ENCODE measurements around the gene OR8K1. TPM values are rescaled to one million over a fixed set of nuclear protein-coding genes. Genes with fewer than 3 reads are reported as not detected.

Gene OR8K1
- total and polyA plus RNA-seq, 4 donors, result not detected

GRCh38 chr11:56380120-56380519, 34.3 kb downstream of the OR8K1 start:
- Histone ChIP-seq H3K4me3 (ENCODE audit: low read depth in 1 of 3, low read length in 3 of 3) (no peak overlapping the region), H3K36me3 (ENCODE audit: control insufficient read depth in 4 of 4, insufficient read depth in 3 of 4, low read depth in 1 of 4, low read length in 3 of 4) (no peaks in the 10 kb centered on the region), H3K4me1 (ENCODE audit: control insufficient read depth in 4 of 4, insufficient read depth in 4 of 4, low read length in 3 of 4) (no peaks in the 10 kb centered on the region), H3K27me3 (ENCODE audit: control insufficient read depth in 4 of 4, insufficient read depth in 4 of 4, low read length in 3 of 4) (no peaks in the 10 kb centered on the region), H3K27ac (ENCODE audit: low read depth in 1 of 2, low read length in 2 of 2) (no peak overlapping the region), H3K9ac (ENCODE audit: low read depth in 1 of 2, low read length in 2 of 2) (no peak overlapping the region), H3K9me3 (ENCODE audit: control insufficient read depth in 4 of 4, low read length in 3 of 4) (peaks cover 0 to 4% (median 0%) of the 10 kb centered on the region in 4 donors)
- WGBS, result 72% methylated on average over 2 of the region's 2 CpGs
- DNase-seq (ENCODE audit: low spot score), result no peak
- TF ChIP-seq, protein P1, sequence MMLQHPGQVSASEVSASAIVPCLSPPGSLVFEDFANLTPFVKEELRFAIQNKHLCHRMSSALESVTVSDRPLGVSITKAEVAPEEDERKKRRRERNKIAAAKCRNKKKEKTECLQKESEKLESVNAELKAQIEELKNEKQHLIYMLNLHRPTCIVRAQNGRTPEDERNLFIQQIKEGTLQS (IDR thresholded peaks at IDR 0.05), result no peak
- TF ChIP-seq RAD21 (IDR thresholded peaks at IDR 0.05) (no peak), HNF4A (conservative IDR thresholded peaks at IDR 0.05) (no peak), ZBTB33 (IDR thresholded peaks at IDR 0.05) (no peak), MAX (IDR thresholded peaks at IDR 0.05) (no peak), RXRA (IDR thresholded peaks at IDR 0.05) (no peak), REST (IDR thresholded peaks at IDR 0.05) (no peak), FOXA2 (IDR thresholded peaks at IDR 0.05) (no peak), TAF1 (conservative IDR thresholded peaks at IDR 0.05) (no peak), GABPA (IDR thresholded peaks at IDR 0.05 in 1 of 2, conservative IDR thresholded peaks at IDR 0.05 in 1 of 2) (no peak), EGR1 (IDR thresholded peaks at IDR 0.05; ENCODE audit: low read depth in 2 of 2) (no peak), NR2F2 (IDR thresholded peaks at IDR 0.05) (no peak), FOXA1 (IDR thresholded peaks at IDR 0.05) (no peak), JUND (IDR thresholded peaks at IDR 0.05) (no peak), SP1 (IDR thresholded peaks at IDR 0.05) (no peak), HNF4G (IDR thresholded peaks at IDR 0.05) (no peak), YY1 (IDR thresholded peaks at IDR 0.05) (no peak)
- TF ChIP-seq, protein P2, sequence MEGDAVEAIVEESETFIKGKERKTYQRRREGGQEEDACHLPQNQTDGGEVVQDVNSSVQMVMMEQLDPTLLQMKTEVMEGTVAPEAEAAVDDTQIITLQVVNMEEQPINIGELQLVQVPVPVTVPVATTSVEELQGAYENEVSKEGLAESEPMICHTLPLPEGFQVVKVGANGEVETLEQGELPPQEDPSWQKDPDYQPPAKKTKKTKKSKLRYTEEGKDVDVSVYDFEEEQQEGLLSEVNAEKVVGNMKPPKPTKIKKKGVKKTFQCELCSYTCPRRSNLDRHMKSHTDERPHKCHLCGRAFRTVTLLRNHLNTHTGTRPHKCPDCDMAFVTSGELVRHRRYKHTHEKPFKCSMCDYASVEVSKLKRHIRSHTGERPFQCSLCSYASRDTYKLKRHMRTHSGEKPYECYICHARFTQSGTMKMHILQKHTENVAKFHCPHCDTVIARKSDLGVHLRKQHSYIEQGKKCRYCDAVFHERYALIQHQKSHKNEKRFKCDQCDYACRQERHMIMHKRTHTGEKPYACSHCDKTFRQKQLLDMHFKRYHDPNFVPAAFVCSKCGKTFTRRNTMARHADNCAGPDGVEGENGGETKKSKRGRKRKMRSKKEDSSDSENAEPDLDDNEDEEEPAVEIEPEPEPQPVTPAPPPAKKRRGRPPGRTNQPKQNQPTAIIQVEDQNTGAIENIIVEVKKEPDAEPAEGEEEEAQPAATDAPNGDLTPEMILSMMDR (IDR thresholded peaks at IDR 0.05; ENCODE audit: low read depth, low read length, missing input control), result no peak

Measured in liver (tissue), 9 donors.